ENCODE measurements around the gene NSG2.

NSG2 gene

GRCh38 chr5:174059247-174059646 lies 13.7 kb downstream of the NSG2 start:
- DNase-seq (ENCODE audit: low read depth) = no peak

- no peak for DNase-seq (ENCODE audit: low read depth)
Observed at GRCh38 chr5:174063082-174063756, 17.7 kb downstream of the NSG2 start.

GRCh38 chr5:174064171-174064570 lies 18.7 kb downstream of the NSG2 start:
- no peak for DNase-seq (ENCODE audit: low read depth)

- DNase-seq (ENCODE audit: low read depth) = no peak
Observed at GRCh38 chr5:174065528-174066197, 20.2 kb downstream of the NSG2 start.

- no peak for DNase-seq (ENCODE audit: low read depth)
Observed at GRCh38 chr5:174067499-174067898, 22.0 kb downstream of the NSG2 start.

- DNase-seq (ENCODE audit: low read depth) = no peak
Observed at GRCh38 chr5:174071484-174071883, 26.0 kb downstream of the NSG2 start.

GRCh38 chr5:174073122-174073660 lies 27.7 kb downstream of the NSG2 start:
- no peak for DNase-seq (ENCODE audit: low read depth)

- no peak for DNase-seq (ENCODE audit: low read depth)
Observed at GRCh38 chr5:174074369-174074768, 28.9 kb downstream of the NSG2 start.

GRCh38 chr5:174078416-174078815 lies 32.9 kb downstream of the NSG2 start:
- no peak for DNase-seq (ENCODE audit: low read depth)

- DNase-seq (ENCODE audit: low read depth) = no peak
Observed at GRCh38 chr5:174082286-174082685, 36.8 kb downstream of the NSG2 start.

GRCh38 chr5:174083056-174083827 lies 37.7 kb downstream of the NSG2 start:
- no peak for DNase-seq (ENCODE audit: low read depth)

GRCh38 chr5:174084691-174085154 lies 39.2 kb downstream of the NSG2 start:
- DNase-seq (ENCODE audit: low read depth) = no peak

- DNase-seq (ENCODE audit: low read depth) = no peak
Observed at GRCh38 chr5:174086751-174087150, 41.2 kb downstream of the NSG2 start.

GRCh38 chr5:174087783-174088182 lies 42.3 kb downstream of the NSG2 start:
- no peak for DNase-seq (ENCODE audit: low read depth)

- DNase-seq (ENCODE audit: low read depth) = no peak
Observed at GRCh38 chr5:174090129-174090528, 44.6 kb downstream of the NSG2 start.

GRCh38 chr5:174093123-174093522 lies 47.6 kb downstream of the NSG2 start:
- DNase-seq (ENCODE audit: low read depth) = no peak

- no peak for DNase-seq (ENCODE audit: low read depth)
Observed at GRCh38 chr5:174094857-174095606, 49.5 kb downstream of the NSG2 start.

- DNase-seq (ENCODE audit: low read depth) = no peak
Observed at GRCh38 chr5:174096619-174097018, 51.1 kb downstream of the NSG2 start.

GRCh38 chr5:174097486-174098185 lies 52.1 kb downstream of the NSG2 start:
- no peak for DNase-seq (ENCODE audit: low read depth)

GRCh38 chr5:174098694-174099093 lies 53.2 kb downstream of the NSG2 start:
- DNase-seq (ENCODE audit: low read depth) = no peak

GRCh38 chr5:174100490-174100889 lies 55.0 kb downstream of the NSG2 start:
- DNase-seq (ENCODE audit: low read depth) = no peak
